Measurements from ENCODE around the gene TBR1.

Gene TBR1

GRCh38 chr2:161427664-161428587, 11.8 kb downstream of the TBR1 start (continued):
- TF ChIP-seq ZNF280D (tag by site-specific recombination; IDR thresholded peaks at IDR 0.05) (no peak), ZNF426 (tag by site-specific recombination; IDR thresholded peaks at IDR 0.05) (no peak), ZNF24 (tag by site-specific recombination; IDR thresholded peaks at IDR 0.05) (no peak), ZNF48 (tag by site-specific recombination; IDR thresholded peaks at IDR 0.05) (no peak), ZNF423 (tag by site-specific recombination; IDR thresholded peaks at IDR 0.05) (no peak)

DNA sequence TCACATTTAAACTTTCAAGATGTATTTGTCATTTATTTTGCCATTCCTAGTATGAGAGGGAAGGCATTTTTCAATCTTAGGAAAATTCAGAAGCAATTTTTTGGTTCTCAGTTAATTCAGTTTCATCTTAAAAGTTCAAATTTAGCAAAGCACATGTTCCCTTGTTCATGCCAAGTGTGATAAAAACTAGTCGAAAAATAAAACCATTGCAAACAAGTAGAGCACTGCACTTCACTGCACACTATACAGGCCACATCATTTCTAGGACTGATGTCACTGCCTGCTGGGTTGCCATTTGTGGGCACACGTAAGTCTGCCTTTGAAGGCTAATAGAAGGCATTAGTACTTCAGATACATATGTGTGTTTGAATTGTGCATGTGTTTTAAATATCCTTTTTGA, 14.3 kb downstream of the TBR1 start:
- Histone ChIP-seq H3K4me1 (ENCODE audit: control insufficient read depth, insufficient read depth, low read length) (no peaks in the 10 kb centered on the region), H3K9me3 (ENCODE audit: control insufficient read depth, insufficient read depth, low read depth, low read length) (no peaks in the 10 kb centered on the region), H3K27ac (ENCODE audit: extremely low read depth, low read depth, low read length) (no peak overlapping the region), H3K36me3 (ENCODE audit: control insufficient read depth in 2 of 2, insufficient read depth in 1 of 2, low read length in 2 of 2) (no peaks in the 10 kb centered on the region), H3K4me3 (ENCODE audit: low read depth, low read length) (no peak overlapping the region)
- ChIA-PET POLR2A (no interaction called here), CTCF (no interaction called here)
- TF ChIP-seq, protein P1, sequence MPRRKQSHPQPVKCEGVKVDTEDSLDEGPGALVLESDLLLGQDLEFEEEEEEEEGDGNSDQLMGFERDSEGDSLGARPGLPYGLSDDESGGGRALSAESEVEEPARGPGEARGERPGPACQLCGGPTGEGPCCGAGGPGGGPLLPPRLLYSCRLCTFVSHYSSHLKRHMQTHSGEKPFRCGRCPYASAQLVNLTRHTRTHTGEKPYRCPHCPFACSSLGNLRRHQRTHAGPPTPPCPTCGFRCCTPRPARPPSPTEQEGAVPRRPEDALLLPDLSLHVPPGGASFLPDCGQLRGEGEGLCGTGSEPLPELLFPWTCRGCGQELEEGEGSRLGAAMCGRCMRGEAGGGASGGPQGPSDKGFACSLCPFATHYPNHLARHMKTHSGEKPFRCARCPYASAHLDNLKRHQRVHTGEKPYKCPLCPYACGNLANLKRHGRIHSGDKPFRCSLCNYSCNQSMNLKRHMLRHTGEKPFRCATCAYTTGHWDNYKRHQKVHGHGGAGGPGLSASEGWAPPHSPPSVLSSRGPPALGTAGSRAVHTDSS (tag by site-specific recombination; IDR thresholded peaks at IDR 0.05): no peak

GRCh38 chr2:161432107-161432506, 16.0 kb downstream of the TBR1 start:
- H3K4me3 ChIP-seq (ENCODE audit: low read depth, low read length): no peak overlapping the region
- CTCF ChIA-PET: no interaction called here
- no peaks in the 10 kb centered on the region for H3K4me1 ChIP-seq (ENCODE audit: control insufficient read depth, insufficient read depth, low read length)
- H3K9me3 ChIP-seq (ENCODE audit: control insufficient read depth, insufficient read depth, low read depth, low read length): no peaks in the 10 kb centered on the region
- TF ChIP-seq KLF17 (tag by site-specific recombination; IDR thresholded peaks at IDR 0.05): no peak
- TF ChIP-seq ZFP69B (tag by site-specific recombination; IDR thresholded peaks at IDR 0.05): no peak
- no peak for TF ChIP-seq ZNF335 (tag by site-specific recombination; conservative IDR thresholded peaks at IDR 0.05)
- TF ChIP-seq ZNF37A (tag by site-specific recombination; IDR thresholded peaks at IDR 0.05): no peak
- no peak for TF ChIP-seq ZNF302 (tag by site-specific recombination; IDR thresholded peaks at IDR 0.05; ENCODE audit: low read depth)
- TF ChIP-seq TSHZ1 (tag by site-specific recombination; IDR thresholded peaks at IDR 0.05; ENCODE audit: borderline replicate concordance): no peak
- no peak for TF ChIP-seq IKZF3 (tag by site-specific recombination; IDR thresholded peaks at IDR 0.05)
- no peak for TF ChIP-seq ZNF248 (tag by site-specific recombination; IDR thresholded peaks at IDR 0.05)
- TF ChIP-seq ZNF423 (tag by site-specific recombination; IDR thresholded peaks at IDR 0.05): no peak
- TF ChIP-seq RBAK (tag by site-specific recombination; IDR thresholded peaks at IDR 0.05): no peak
- no peak for TF ChIP-seq EGR2 (tag by site-specific recombination; IDR thresholded peaks at IDR 0.05; ENCODE audit: low read depth)
- no peak for TF ChIP-seq ZNF837 (tag by site-specific recombination; IDR thresholded peaks at IDR 0.05)
- TF ChIP-seq ZNF133 (tag by site-specific recombination; IDR thresholded peaks at IDR 0.05): no peak
- TF ChIP-seq ZNF677 (tag by site-specific recombination; IDR thresholded peaks at IDR 0.05): no peak
- TF ChIP-seq ZNF707 (tag by site-specific recombination; IDR thresholded peaks at IDR 0.05): no peak
- POLR2A ChIA-PET: no interaction called here
- H3K27ac ChIP-seq (ENCODE audit: extremely low read depth, low read depth, low read length): no peak overlapping the region
- no peaks in the 10 kb centered on the region for H3K36me3 ChIP-seq (ENCODE audit: control insufficient read depth in 2 of 2, insufficient read depth in 1 of 2, low read length in 2 of 2)

All from HEK293 (cell line).